A549 (cell line): ENCODE data around the gene NOTCH2.

Experiments
- EP300 ChIP-seq, 2 experiments: fragments of >200 bp; sonication (Bioruptor Twin); formaldehyde crosslinking; IDR thresholded peaks; 2 replicates in 1 of 2; 3 replicates in 1 of 2; pipeline ENCODE4 v1.6.1; 2016 to 2017
- HOXB5 ChIP-seq: fragments of 250-450 bp; sonication (Bioruptor Pico); IDR thresholded peaks from 2 replicates; pipeline ENCODE4 v1.5.0; 2020; ENCODE audit warnings: mild to moderate bottlenecking, moderate library complexity
- MAFK ChIP-seq: fragments of 450-650 bp; IDR thresholded peaks from 2 replicates; pipeline ENCODE4 v1.6.1; 2014; ENCODE audit not compliant: partially characterized antibody
- MAZ ChIP-seq: fragments of 150-350 bp; IDR thresholded peaks from 2 replicates; pipeline ENCODE4 v1.6.1; 2014; ENCODE audit warnings: antibody characterized with exemption, low read depth, low read length, borderline replicate concordance
- RFX5 ChIP-seq: fragments of 450-650 bp; IDR thresholded peaks from 2 replicates; pipeline ENCODE4 v1.7.1; 2014; ENCODE audit warnings: antibody characterized with exemption, mild to moderate bottlenecking, moderate library complexity
- TF ChIP-seq, protein P1 (sequence below): fragments of >200 bp; sonication (Bioruptor Twin); formaldehyde crosslinking; IDR thresholded peaks from 3 replicates; pipeline ENCODE4 v1.5.1; 2016

DNA sequence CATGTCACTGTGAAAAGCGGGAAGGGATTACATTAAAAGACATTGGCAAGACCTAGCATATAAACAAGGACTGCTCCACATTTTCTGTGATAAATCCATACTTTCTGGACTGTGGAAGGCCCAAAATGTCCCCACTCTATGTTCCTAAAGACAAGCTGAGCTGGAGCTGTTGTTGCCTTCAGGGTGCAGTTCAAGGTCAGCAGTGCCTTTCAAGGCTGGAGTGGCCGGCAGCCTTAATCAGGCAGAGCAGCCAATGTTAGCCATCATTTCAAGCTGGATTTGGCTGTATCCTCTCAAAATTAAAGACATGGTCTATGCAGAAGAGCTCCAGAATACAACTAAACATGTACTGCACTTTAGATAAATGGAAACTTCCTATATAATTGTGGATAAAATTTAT is 102.8 kb downstream of the NOTCH2 start:
- TF ChIP-seq MAZ (no peak), EP300 (IDR thresholded peaks at IDR 0.05) (no peak), MAFK (no peak), RFX5 (no peak), HOXB5 (CRISPR knock-in tag) (no peak)
- TF ChIP-seq, protein P1, sequence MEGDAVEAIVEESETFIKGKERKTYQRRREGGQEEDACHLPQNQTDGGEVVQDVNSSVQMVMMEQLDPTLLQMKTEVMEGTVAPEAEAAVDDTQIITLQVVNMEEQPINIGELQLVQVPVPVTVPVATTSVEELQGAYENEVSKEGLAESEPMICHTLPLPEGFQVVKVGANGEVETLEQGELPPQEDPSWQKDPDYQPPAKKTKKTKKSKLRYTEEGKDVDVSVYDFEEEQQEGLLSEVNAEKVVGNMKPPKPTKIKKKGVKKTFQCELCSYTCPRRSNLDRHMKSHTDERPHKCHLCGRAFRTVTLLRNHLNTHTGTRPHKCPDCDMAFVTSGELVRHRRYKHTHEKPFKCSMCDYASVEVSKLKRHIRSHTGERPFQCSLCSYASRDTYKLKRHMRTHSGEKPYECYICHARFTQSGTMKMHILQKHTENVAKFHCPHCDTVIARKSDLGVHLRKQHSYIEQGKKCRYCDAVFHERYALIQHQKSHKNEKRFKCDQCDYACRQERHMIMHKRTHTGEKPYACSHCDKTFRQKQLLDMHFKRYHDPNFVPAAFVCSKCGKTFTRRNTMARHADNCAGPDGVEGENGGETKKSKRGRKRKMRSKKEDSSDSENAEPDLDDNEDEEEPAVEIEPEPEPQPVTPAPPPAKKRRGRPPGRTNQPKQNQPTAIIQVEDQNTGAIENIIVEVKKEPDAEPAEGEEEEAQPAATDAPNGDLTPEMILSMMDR, result no peak
